ENCODE results near the gene ERG28.

GRCh38 chr14:75626396-75626795 lies 34.3 kb downstream of the ERG28 start:
- TF ChIP-seq KLF1 (tag by site-specific recombination; IDR thresholded peaks at IDR 0.05) (no peak), BCL11A (tag by site-specific recombination; IDR thresholded peaks at IDR 0.05; ENCODE audit: low read depth) (no peak), ZNF530 (tag by site-specific recombination; IDR thresholded peaks at IDR 0.05; ENCODE audit: low read depth) (no peak), ZNF510 (tag by site-specific recombination; IDR thresholded peaks at IDR 0.05; ENCODE audit: insufficient replicate concordance) (no peak), PRDM10 (tag by site-specific recombination; IDR thresholded peaks at IDR 0.05) (no peak), ZNF146 (tag by site-specific recombination; IDR thresholded peaks at IDR 0.05) (no peak), ZNF18 (tag by site-specific recombination; IDR thresholded peaks at IDR 0.05) (no peak)

All from HEK293 (cell line).